ENCODE measurements around the gene WEE1.

The WEE1 gene

GRCh38 chr11:9571071-9571762, 2.3 kb upstream of the WEE1 start:
- TF ChIP-seq CTCF (IDR thresholded peaks at IDR 0.05): no peak
- DNase-seq (ENCODE audit: low spot score): no peak
- no peak overlapping the region for H3K27ac ChIP-seq

GRCh38 chr11:9571763-9572115, 1.7 kb upstream of the WEE1 start:
- no peak for TF ChIP-seq CTCF (IDR thresholded peaks at IDR 0.05)
- Histone ChIP-seq H3K4me3 (no peak overlapping the region), H3K27ac (peak overlapping the region in 1 of 2 donors; percentile 98)
- no peak for DNase-seq (ENCODE audit: low spot score)

More at GRCh38 chr11:9571071-9571762, 2.3 kb upstream of the WEE1 start:
- no peak overlapping the region for H3K4me3 ChIP-seq

- peak; percentile 80 for DNase-seq (ENCODE audit: low spot score)
- Histone ChIP-seq H3K4me3 (peak overlapping the region; percentile 76), H3K27ac (peak overlapping the region; percentile 98)
- TF ChIP-seq CTCF (IDR thresholded peaks at IDR 0.05): no peak
Measured at GRCh38 chr11:9573775-9574621, 528 bp downstream of the WEE1 start.

GRCh38 chr11:9574622-9575259, 1.3 kb downstream of the WEE1 start:
- DNase-seq (ENCODE audit: low spot score): peak; percentile 81
- H3K27ac ChIP-seq: peak overlapping the region; percentile 98
- TF ChIP-seq CTCF (IDR thresholded peaks at IDR 0.05): no peak
- H3K4me3 ChIP-seq: peak overlapping the region; percentile 76

- DNase-seq (ENCODE audit: low spot score): peak; percentile 85
- H3K27ac ChIP-seq: peak overlapping the region; percentile 98
- peak overlapping the region; percentile 76 for H3K4me3 ChIP-seq
- TF ChIP-seq CTCF (IDR thresholded peaks at IDR 0.05): no peak
Measured at GRCh38 chr11:9575260-9576240, 2.1 kb downstream of the WEE1 start.

- peak overlapping the region; percentile 61 to 98 for H3K27ac ChIP-seq
- peak overlapping the region; percentile 76 for H3K4me3 ChIP-seq
- DNase-seq (ENCODE audit: low spot score): no peak
- TF ChIP-seq CTCF (IDR thresholded peaks at IDR 0.05): no peak
Measured at GRCh38 chr11:9576701-9577381, 3.4 kb downstream of the WEE1 start.

All from coronary artery (tissue), 2 donors.